NB4 (cell line): Measurements from ENCODE around the gene CD96.

Experiments
- CTCF ChIP-seq: IDR thresholded peaks from one replicate; pipeline ENCODE4 v1.5.1; 2012; ENCODE audit warnings: low read depth, low read length
- POLR2A ChIP-seq: IDR thresholded peaks from 2 replicates; pipeline ENCODE4 v1.6.1; 2011; ENCODE audit warnings: mild to moderate bottlenecking; ENCODE audit not compliant: insufficient read length; ENCODE audit errors: extremely low read depth

GRCh38 chr3:111615880-111616279 is 73.9 kb downstream of the CD96 start:
- no peak for TF ChIP-seq CTCF
- no peak for TF ChIP-seq POLR2A
